IMR-90 (cell line): ENCODE measurements around the gene ACAD9. TPM values are rescaled to one million over a fixed set of nuclear protein-coding genes. Genes with fewer than 3 reads are reported as not detected.

Source experiments
- ATAC-seq: fragments of 200-7000 bp; cut with Tn5 transposase; 2 replicates; pipeline ENCODE4 v1.9.1; 2020; ENCODE audit warnings: low read depth, mild to moderate bottlenecking, moderate library complexity
- BruUV-seq: library from RNA; stranded (reverse); fragments of 400-500 nt; replicated peaks from 2 replicates; lab custom pipeline; 2021; lab: Mats Ljungman, UMichigan
- CTCF ChIA-PET: fragments of 300-600 bp; formaldehyde crosslinking; extraction: SDS; loops from one replicate; lab custom pipeline; 2021; ENCODE audit warnings: antibody characterized with exemption; lab: Yijun Ruan, JAX
- POLR2A ChIA-PET: fragments of 300-600 bp; sonication (Branson Sonifier 250); formaldehyde crosslinking; loops from one replicate; lab custom pipeline; 2022; ENCODE audit warnings: antibody characterized with exemption; ENCODE audit not compliant: unreplicated experiment; lab: Charles Lee
- DNase-seq: peaks from one replicate; pipeline ENCODE4 v3.0.0; 2013
- H2AFZ ChIP-seq: replicated peaks from 2 replicates; pipeline ENCODE3; 2013; ENCODE audit warnings: low read length, mild to moderate bottlenecking; ENCODE audit not compliant: poor library complexity
- H2AK5ac ChIP-seq: 2 replicates; pipeline ENCODE4 v1.6.1; 2013; ENCODE audit warnings: low read depth, low read length, inconsistent platforms
- H2AK9ac ChIP-seq: replicated peaks from 2 replicates; pipeline ENCODE3; 2013; ENCODE audit warnings: mild to moderate bottlenecking, low read depth, low read length, moderate library complexity; ENCODE audit not compliant: poor library complexity
- H2BK120ac ChIP-seq: 2 replicates; pipeline ENCODE4 v1.6.1; 2013; ENCODE audit warnings: low read depth, low read length, inconsistent platforms
- H2BK15ac ChIP-seq: 3 replicates; pipeline ENCODE4 v1.6.1; 2013; ENCODE audit warnings: low read depth, low read length, inconsistent platforms
- H2BK20ac ChIP-seq: 2 replicates; pipeline ENCODE4 v1.6.1; 2013; ENCODE audit warnings: low read depth, mild to moderate bottlenecking, inconsistent platforms, low read length, moderate library complexity
- H2BK5ac ChIP-seq: 2 replicates; pipeline ENCODE4 v1.6.1; 2013; ENCODE audit warnings: mild to moderate bottlenecking, low read depth, low read length, inconsistent platforms; ENCODE audit not compliant: poor library complexity, severe bottlenecking
- H3K14ac ChIP-seq: replicated peaks from 2 replicates; pipeline ENCODE4 v1.6.1; 2013; ENCODE audit warnings: low read depth, low read length, inconsistent platforms
- H3K18ac ChIP-seq: 2 replicates; pipeline ENCODE4 v1.6.1; 2013; ENCODE audit warnings: low read depth, low read length, control low read depth
- H3K23ac ChIP-seq: 2 replicates; pipeline ENCODE4 v1.6.1; 2013; ENCODE audit warnings: low read depth, low read length, inconsistent platforms
- H3K27ac ChIP-seq: 2 replicates; pipeline ENCODE4 v1.5.1; 2013; ENCODE audit warnings: mild to moderate bottlenecking, control low read depth, low read length; ENCODE audit not compliant: insufficient read depth
- H3K27me3 ChIP-seq: 2 replicates; pipeline ENCODE4 v1.6.1; 2013; ENCODE audit warnings: low read length; ENCODE audit not compliant: control insufficient read depth, insufficient read depth
- H3K36me3 ChIP-seq: 2 replicates; pipeline ENCODE4 v1.6.1; 2013; ENCODE audit warnings: low read length, mixed read lengths; ENCODE audit not compliant: control insufficient read depth, insufficient read depth
- H3K4ac ChIP-seq: 2 replicates; pipeline ENCODE4 v1.6.1; 2013; ENCODE audit warnings: low read depth, low read length, inconsistent platforms
- H3K4me1 ChIP-seq: 2 replicates; pipeline ENCODE4 v1.6.1; 2013; ENCODE audit warnings: low read length, mixed read lengths; ENCODE audit not compliant: control insufficient read depth, insufficient read depth
- H3K4me2 ChIP-seq: 2 replicates; pipeline ENCODE4 v1.6.1; 2013; ENCODE audit warnings: low read depth, mild to moderate bottlenecking, control low read depth, low read length, moderate library complexity
- H3K4me3 ChIP-seq: 2 replicates; pipeline ENCODE4 v1.5.1; 2013; ENCODE audit warnings: low read depth, mild to moderate bottlenecking, control low read depth, low read length, moderate library complexity; ENCODE audit not compliant: insufficient read depth
- H3K56ac ChIP-seq: 2 replicates; pipeline ENCODE4 v1.6.1; 2013; ENCODE audit warnings: low read length, inconsistent platforms; ENCODE audit not compliant: insufficient read depth; ENCODE audit errors: extremely low read depth
- H3K79me1 ChIP-seq, 2 experiments: 2 replicates each; pipeline ENCODE4 v1.6.1; 2013; ENCODE audit warnings: low read length in 2 of 2, inconsistent platforms in 1 of 2, low read depth in 1 of 2
- H3K9ac ChIP-seq: 2 replicates; pipeline ENCODE4 v1.6.1; 2013; ENCODE audit warnings: low read depth, low read length, control low read depth
- H3K9me1 ChIP-seq: 2 replicates; pipeline ENCODE4 v1.6.1; 2013; ENCODE audit warnings: low read length, inconsistent platforms; ENCODE audit not compliant: insufficient read depth
- H3K9me3 ChIP-seq: 2 replicates; pipeline ENCODE4 v1.6.1; 2013; ENCODE audit warnings: low read length; ENCODE audit not compliant: control insufficient read depth, insufficient read depth
- H4K20me1 ChIP-seq: 2 replicates; pipeline ENCODE4 v1.6.1; 2013; ENCODE audit warnings: low read length, inconsistent platforms; ENCODE audit not compliant: insufficient read depth
- H4K5ac ChIP-seq: 2 replicates; pipeline ENCODE4 v1.6.1; 2013; ENCODE audit warnings: mild to moderate bottlenecking, low read depth, low read length, control low read depth
- H4K8ac ChIP-seq, 2 experiments: 2 replicates each; pipeline ENCODE4 v1.6.1; 2013; ENCODE audit warnings: low read depth in 2 of 2, low read length in 2 of 2, control low read depth in 1 of 2, inconsistent platforms in 1 of 2
- H4K91ac ChIP-seq: 2 replicates; pipeline ENCODE4 v1.6.1; 2013; ENCODE audit warnings: low read depth, low read length, inconsistent platforms; ENCODE audit not compliant: insufficient read depth
- CHD1 ChIP-seq: IDR thresholded peaks from 2 replicates; pipeline ENCODE4 v1.6.1; 2012; ENCODE audit warnings: low read depth, low read length, improper control_type of control experiment
- MAFK ChIP-seq: IDR thresholded peaks from 2 replicates; pipeline ENCODE4 v1.6.1; 2012; ENCODE audit warnings: low read depth, low read length, improper control_type of control experiment
- NFE2L2 ChIP-seq: fragments of 150-350 bp; IDR thresholded peaks from 2 replicates; pipeline ENCODE4 v1.6.1; 2016; ENCODE audit warnings: low read depth, mild to moderate bottlenecking, low read length
- RAD21 ChIP-seq: IDR thresholded peaks from 2 replicates; pipeline ENCODE4 v1.6.1; 2012; ENCODE audit warnings: low read length, improper control_type of control experiment
- RCOR1 ChIP-seq: IDR thresholded peaks from 2 replicates; pipeline ENCODE4 v1.6.1; 2012; ENCODE audit warnings: mild to moderate bottlenecking, low read length, improper control_type of control experiment; ENCODE audit not compliant: insufficient replicate concordance
- RFX5 ChIP-seq: IDR thresholded peaks from 2 replicates; pipeline ENCODE4 v1.8.0; 2012; ENCODE audit warnings: low read depth, mild to moderate bottlenecking, low read length, moderate library complexity
- WGBS, 2 experiments: methylation state at CpG; one replicate each; pipeline versions ENCODE4 v1.1.5 to v1.1.7; 2013; ENCODE audit warnings: missing lambda C conversion rate in 2 of 2; ENCODE audit not compliant: insufficient read length in 1 of 2; ENCODE audit errors: extremely low coverage in 2 of 2; 5-methylcytosine and 5-hydroxymethylcytosine counted together
- dilution Hi-C: fragments of 300-500 bp; cut with HindIII; formaldehyde crosslinking; loops from one replicate; pipeline ENCODE4 v1.14.3; 2018; ENCODE audit warnings: low sequenced_read_pairs; ENCODE audit not compliant: unreplicated experiment
- in situ Hi-C: fragments of 300-500 bp; cut with MboI; formaldehyde crosslinking; loops from 3 replicates; pipeline ENCODE4 v1.14.3; 2019; ENCODE audit warnings: low sequenced_read_pairs, inconsistent platforms, mixed read lengths
- intact Hi-C: fragments of 100-400 bp; cut with micrococcal nuclease; formaldehyde crosslinking; loops from 2 replicates; pipeline ENCODE4 v1.10.0; 2022
- polyA plus RNA-seq, 3 experiments: library from polyadenylated mRNA; depleted of rRNA; stranded (reverse); fragments of >200 nt; gene quantifications; 2 replicates each; pipeline ENCODE4 v1.2.3, GENCODE V29; 2012; ENCODE audit warnings: low replicate concordance in 1 of 3
- total RNA-seq: library from RNA; depleted of rRNA; stranded (reverse); fragments of >200 nt; gene quantifications from 2 replicates; pipeline ENCODE4 v1.2.3, GENCODE V29; 2012
- TF ChIP-seq, protein P1 (sequence below): fragments of 150-350 bp; IDR thresholded peaks from 2 replicates; pipeline ENCODE4 v1.6.1; 2017; ENCODE audit warnings: mild to moderate bottlenecking, antibody characterized with exemption, low read length, low read depth

Gene ACAD9
- total and polyA plus RNA-seq, 2 of the 4 experiments (the other 2 are of a cell fraction): 31.2 to 41.3 TPM

DNA sequence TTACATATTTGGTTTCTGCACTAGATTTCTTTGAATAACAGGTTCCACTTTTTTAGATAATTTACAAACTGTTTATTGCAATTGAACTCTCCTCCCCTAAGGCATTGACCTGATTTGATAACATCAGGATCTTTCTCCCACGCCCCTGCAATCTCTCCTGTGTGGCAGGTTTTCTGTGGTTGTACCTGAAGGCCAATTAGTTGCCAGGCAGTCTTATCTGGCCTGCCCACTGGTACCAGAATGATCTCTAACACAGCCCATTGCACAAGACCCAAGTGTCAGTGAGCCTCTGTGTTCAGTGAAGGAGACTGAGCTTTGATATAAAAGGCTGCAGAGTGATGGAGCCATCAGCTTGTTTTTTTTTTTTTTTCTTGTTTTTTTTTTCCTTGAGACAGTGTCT lies 3.3 kb downstream of the ACAD9 start:
- Histone ChIP-seq H3K4ac (no peak overlapping the region), H4K5ac (no peak overlapping the region), H2BK5ac (no peak overlapping the region), H2AFZ (no peak overlapping the region), H2BK20ac (no peak overlapping the region), H3K56ac (no peak overlapping the region), H3K4me1 (peaks cover 7% of the 10 kb centered on the region), H4K8ac (no peak overlapping the region), H3K27me3 (no peaks in the 10 kb centered on the region), H4K20me1 (no peaks in the 10 kb centered on the region; the same call in 1 of the 2 replicates), H2AK9ac (no peak overlapping the region), H3K4me2 (no peak overlapping the region), H2BK15ac (no peak overlapping the region), H3K9me1 (peaks cover 9% of the 10 kb centered on the region), H2AK5ac (no peak overlapping the region), H3K23ac (no peak overlapping the region), H2BK120ac (no peak overlapping the region), H3K27ac (no peak overlapping the region), H3K14ac (no peak overlapping the region), H3K18ac (no peak overlapping the region), H3K9ac (no peak overlapping the region), H4K91ac (no peak overlapping the region), H3K9me3 (no peaks in the 10 kb centered on the region), H3K36me3 (peaks cover 19% of the 10 kb centered on the region), H3K4me3 (no peak overlapping the region), H3K79me1 (peaks cover 25 to 79% of the 10 kb centered on the region in 2 experiments)
- DNase-seq (no peak), ATAC-seq (no peak)
- POLR2A ChIA-PET: interaction anchor here (0.6 kb wide), 1 partner anchor 302 kb away, joined by 5 read pairs; no protein-coding TSS in a partner anchor
- intact Hi-C loops: no loop called here
- dilution Hi-C loops: no loop called here
- in situ Hi-C loops: no loop called here
- WGBS, 2 experiments: no CpG with 5 or more reads among the region's 1 CpG
- CTCF ChIA-PET: no interaction called here
- BruUV-seq: no TSS peak
- TF ChIP-seq RFX5: no peak
- TF ChIP-seq NFE2L2: no peak
- TF ChIP-seq RAD21: no peak
- no peak for TF ChIP-seq MAFK
- no peak for TF ChIP-seq CHD1
- TF ChIP-seq, protein P1, sequence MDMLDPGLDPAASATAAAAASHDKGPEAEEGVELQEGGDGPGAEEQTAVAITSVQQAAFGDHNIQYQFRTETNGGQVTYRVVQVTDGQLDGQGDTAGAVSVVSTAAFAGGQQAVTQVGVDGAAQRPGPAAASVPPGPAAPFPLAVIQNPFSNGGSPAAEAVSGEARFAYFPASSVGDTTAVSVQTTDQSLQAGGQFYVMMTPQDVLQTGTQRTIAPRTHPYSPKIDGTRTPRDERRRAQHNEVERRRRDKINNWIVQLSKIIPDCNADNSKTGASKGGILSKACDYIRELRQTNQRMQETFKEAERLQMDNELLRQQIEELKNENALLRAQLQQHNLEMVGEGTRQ: no peak
- no peak for TF ChIP-seq RCOR1
